HepG2 (cell line): ENCODE measurements around the gene FSCN2. TPM values are rescaled to one million over a fixed set of nuclear protein-coding genes. Genes with fewer than 3 reads are reported as not detected.
A peak's percentile ranks its signal among the peaks of the same experiment; 100 is the strongest.

Experiments used
- ARNTL ChIP-seq: sonication (generic); formaldehyde crosslinking; IDR thresholded peaks from 2 replicates; pipeline ENCODE4 v1.4.0; 2020; ENCODE audit warnings: mild to moderate bottlenecking, missing genetic modification reagents
- DMAP1 ChIP-seq: IDR thresholded peaks from 2 replicates; pipeline ENCODE4 v1.6.1; 2016
- ETV5 ChIP-seq: IDR thresholded peaks from 2 replicates; pipeline ENCODE4 v1.6.1; 2018; ENCODE audit warnings: missing biosample characterization, missing genetic modification reagents, inconsistent platforms, borderline replicate concordance
- HDAC1 ChIP-seq: sonication (generic); formaldehyde crosslinking; IDR thresholded peaks from 2 replicates; pipeline ENCODE4 v1.5.1; 2020; ENCODE audit warnings: mild to moderate bottlenecking, missing genetic modification reagents
- RORA ChIP-seq: sonication (generic); formaldehyde crosslinking; IDR thresholded peaks from 2 replicates; pipeline ENCODE4 v1.5.0; 2020; ENCODE audit warnings: mild to moderate bottlenecking, missing genetic modification reagents, moderate library complexity
- SP2 ChIP-seq: sonication (generic); formaldehyde crosslinking; IDR thresholded peaks from 2 replicates; pipeline ENCODE4 v1.5.1; 2020; ENCODE audit warnings: mild to moderate bottlenecking, missing genetic modification reagents
- TGIF2 ChIP-seq: IDR thresholded peaks from 2 replicates; pipeline ENCODE4 v1.6.1; 2016; ENCODE audit warnings: control low read depth, missing compliant biosample characterization
- TRAFD1 ChIP-seq: sonication (generic); formaldehyde crosslinking; IDR thresholded peaks from 2 replicates; pipeline ENCODE4 v1.5.1; 2020; ENCODE audit warnings: missing genetic modification reagents, mild to moderate bottlenecking, borderline replicate concordance
- ZBTB34 ChIP-seq: sonication (generic); formaldehyde crosslinking; IDR thresholded peaks from 2 replicates; pipeline ENCODE4 v1.8.0; 2022; ENCODE audit warnings: mild to moderate bottlenecking, missing genetic modification reagents
- ZNF260 ChIP-seq: sonication (generic); formaldehyde crosslinking; IDR thresholded peaks from 2 replicates; pipeline ENCODE4 v1.4.0; 2020; ENCODE audit warnings: missing genetic modification reagents, low read depth, mild to moderate bottlenecking, borderline replicate concordance
- ZNF275 ChIP-seq: sonication (generic); formaldehyde crosslinking; IDR thresholded peaks from 2 replicates; pipeline ENCODE4 v1.8.0; 2022; ENCODE audit warnings: missing genetic modification reagents, mild to moderate bottlenecking, inconsistent platforms, borderline replicate concordance
- ZNF496 ChIP-seq: sonication (generic); formaldehyde crosslinking; IDR thresholded peaks from 2 replicates; pipeline ENCODE4 v1.8.1; 2023; ENCODE audit warnings: mild to moderate bottlenecking, moderate library complexity, missing genetic modification reagents; ENCODE audit not compliant: insufficient replicate concordance
- polyA plus RNA-seq, 8 experiments: library from polyadenylated mRNA; depleted of rRNA in 3 of 8; stranded (reverse) in 7 of 8; unstranded in 1 of 8; fragments of >200 nt; fragmentation: Illumina TruSeq in 4 of 8; extraction: Trizol in 4 of 8; gene quantifications; 2 replicates each; pipeline versions ENCODE4 v1.2.1 to v1.2.3, GENCODE V29; 2011 to 2016; ENCODE audit warnings: low read depth in 4 of 8, missing spikeins in 1 of 8, mixed read lengths in 1 of 8; ENCODE audit not compliant: insufficient read depth in 1 of 8
- total RNA-seq, 5 experiments: library from RNA; depleted of rRNA; stranded (reverse); fragments of >200 nt; fragmentation: Illumina TruSeq; extraction: Trizol; gene quantifications; 2 replicates each; pipeline ENCODE4 v1.2.3, GENCODE V29; 2016; ENCODE audit warnings: low read depth in 1 of 5
- TF ChIP-seq, protein P1 (sequence below): sonication (generic); formaldehyde crosslinking; IDR thresholded peaks from 2 replicates; pipeline ENCODE4 v1.5.0; 2020; ENCODE audit warnings: missing genetic modification reagents, mild to moderate bottlenecking, borderline replicate concordance
- TF ChIP-seq, protein P2 (sequence below): sonication (generic); formaldehyde crosslinking; IDR thresholded peaks from 2 replicates; pipeline ENCODE4 v1.5.0; 2020; ENCODE audit warnings: mild to moderate bottlenecking, missing genetic modification reagents, moderate library complexity

The FSCN2 gene
- total and polyA plus RNA-seq, 2 of the 13 experiments (the other 11 are each of a cell fraction or from before 2014, with no cell fraction given) = 0.09 TPM; not detected in 1

DNA sequence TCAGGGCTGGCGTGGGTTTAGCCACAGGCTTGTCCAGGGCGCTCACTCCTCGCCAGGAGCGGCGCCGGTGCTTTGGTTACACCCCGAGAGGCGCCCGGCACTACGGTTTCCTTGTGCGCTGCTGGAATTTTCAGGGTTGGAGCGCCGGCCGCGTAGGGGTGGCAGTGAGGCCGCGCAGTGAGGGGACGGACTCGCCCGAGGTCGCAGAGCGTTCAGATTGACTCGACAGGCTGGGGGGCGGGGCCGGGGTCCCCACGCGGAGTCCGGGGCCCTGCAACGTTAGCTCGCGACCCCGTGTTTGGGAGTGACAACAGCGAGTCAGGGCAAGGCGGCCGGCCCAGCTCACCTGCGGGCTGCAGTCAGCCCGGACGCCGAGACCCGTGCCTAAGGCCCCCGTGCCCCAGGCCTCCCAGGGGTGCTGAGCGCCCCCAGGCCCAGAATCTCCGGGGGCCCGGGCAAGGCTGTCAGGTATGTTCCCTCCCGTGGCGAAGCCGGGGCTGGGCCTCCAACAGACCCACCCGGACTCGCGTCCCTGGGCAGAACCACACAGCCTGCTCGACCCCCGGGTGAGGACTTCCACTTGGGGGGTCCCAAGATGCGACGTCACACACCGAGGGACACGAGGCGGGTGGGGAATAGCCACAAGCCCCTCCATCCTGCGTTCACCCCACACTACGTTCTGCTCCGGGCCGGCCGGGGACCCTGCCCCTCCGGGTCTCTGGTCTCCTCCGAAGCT lies 14.3 kb upstream of the FSCN2 start (continued):
- TF ChIP-seq ZBTB34 (0 out of 2 replicates have a peak, but pooled peaks have one; percentile 38), ZNF260 (CRISPR knock-in tag) (no peak), ARNTL (CRISPR knock-in tag) (0 out of 2 replicates have a peak, but pooled peaks have one; percentile 47), SP2 (CRISPR knock-in tag) (0 out of 2 replicates have a peak, but pooled peaks have one; percentile 17), ZNF275 (CRISPR knock-in tag) (0 out of 2 replicates have a peak, but pooled peaks have one; percentile 29), TRAFD1 (CRISPR knock-in tag) (no peak; the same call in 1 of the 2 replicates), RORA (CRISPR knock-in tag) (no peak), ZNF496 (CRISPR knock-in tag) (no peak), HDAC1 (CRISPR knock-in tag) (peak; percentile 42), ETV5 (CRISPR knock-in tag) (peak; percentile 1), DMAP1 (CRISPR knock-in tag) (peak; percentile 63), TGIF2 (no peak)
- TF ChIP-seq, protein P1, sequence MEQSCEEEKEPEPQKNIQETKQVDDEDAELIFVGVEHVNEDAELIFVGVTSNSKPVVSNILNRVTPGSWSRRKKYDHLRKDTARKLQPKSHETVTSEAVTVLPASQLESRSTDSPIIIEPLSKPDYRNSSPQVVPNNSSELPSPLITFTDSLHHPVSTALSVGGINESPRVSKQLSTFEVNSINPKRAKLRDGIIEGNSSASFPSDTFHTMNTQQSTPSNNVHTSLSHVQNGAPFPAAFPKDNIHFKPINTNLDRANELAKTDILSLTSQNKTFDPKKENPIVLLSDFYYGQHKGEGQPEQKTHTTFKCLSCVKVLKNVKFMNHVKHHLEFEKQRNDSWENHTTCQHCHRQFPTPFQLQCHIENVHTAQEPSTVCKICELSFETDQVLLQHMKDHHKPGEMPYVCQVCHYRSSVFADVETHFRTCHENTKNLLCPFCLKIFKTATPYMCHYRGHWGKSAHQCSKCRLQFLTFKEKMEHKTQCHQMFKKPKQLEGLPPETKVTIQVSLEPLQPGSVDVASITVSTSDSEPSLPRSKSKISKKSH (CRISPR knock-in tag) = peak; percentile 17; the same call in 1 of the 2 replicates
- TF ChIP-seq, protein P2, sequence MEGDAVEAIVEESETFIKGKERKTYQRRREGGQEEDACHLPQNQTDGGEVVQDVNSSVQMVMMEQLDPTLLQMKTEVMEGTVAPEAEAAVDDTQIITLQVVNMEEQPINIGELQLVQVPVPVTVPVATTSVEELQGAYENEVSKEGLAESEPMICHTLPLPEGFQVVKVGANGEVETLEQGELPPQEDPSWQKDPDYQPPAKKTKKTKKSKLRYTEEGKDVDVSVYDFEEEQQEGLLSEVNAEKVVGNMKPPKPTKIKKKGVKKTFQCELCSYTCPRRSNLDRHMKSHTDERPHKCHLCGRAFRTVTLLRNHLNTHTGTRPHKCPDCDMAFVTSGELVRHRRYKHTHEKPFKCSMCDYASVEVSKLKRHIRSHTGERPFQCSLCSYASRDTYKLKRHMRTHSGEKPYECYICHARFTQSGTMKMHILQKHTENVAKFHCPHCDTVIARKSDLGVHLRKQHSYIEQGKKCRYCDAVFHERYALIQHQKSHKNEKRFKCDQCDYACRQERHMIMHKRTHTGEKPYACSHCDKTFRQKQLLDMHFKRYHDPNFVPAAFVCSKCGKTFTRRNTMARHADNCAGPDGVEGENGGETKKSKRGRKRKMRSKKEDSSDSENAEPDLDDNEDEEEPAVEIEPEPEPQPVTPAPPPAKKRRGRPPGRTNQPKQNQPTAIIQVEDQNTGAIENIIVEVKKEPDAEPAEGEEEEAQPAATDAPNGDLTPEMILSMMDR (CRISPR knock-in tag) = peak; percentile 26; the same call in 1 of the 2 replicates
